ENCODE data around the gene TCF12. TPM values are rescaled to one million over a fixed set of nuclear protein-coding genes. Genes with fewer than 3 reads are reported as not detected.
A peak's percentile ranks its signal among the peaks of the same experiment; 100 is the strongest.

TCF12 gene
- polyA plus RNA-seq, 3 donors: 15.8 to 52.5 (median 27.6) TPM

- peaks cover 7 to 9% of the 10 kb centered on the region in 2 donors for H3K4me1 ChIP-seq (ENCODE audit: control insufficient read depth in 1 of 2, insufficient read depth in 2 of 2, low read length in 2 of 2)
- no peak overlapping the region for H3K4me3 ChIP-seq (replicated peaks in 1 of 3; ENCODE audit: low read depth in 2 of 3, low read length in 3 of 3)
- peaks cover 9% of the 10 kb centered on the region for H4K20me1 ChIP-seq (ENCODE audit: insufficient read depth, low read length)
- no peaks in the 10 kb centered on the region for H3K27me3 ChIP-seq (ENCODE audit: control insufficient read depth in 2 of 2, insufficient read depth in 2 of 2, low read length in 2 of 2)
- H3K4me2 ChIP-seq (replicated peaks; ENCODE audit: extremely low read depth, low read length, poor library complexity, severe bottlenecking): no peak overlapping the region
- Mint-ChIP-seq H3K36me3 (peaks cover 14% of the 10 kb centered on the region in 2 donors), H3K27me3 (ENCODE audit: low read depth in 3 of 3) (peaks cover 0 to 2% (median 0%) of the 10 kb centered on the region in 3 donors), H3K9me3 (peaks cover 0 to 1% (median 0%) of the 10 kb centered on the region in 7 donors), H3K4me1 (peaks cover 16% of the 10 kb centered on the region), H3K27ac (peak overlapping the region in 2 of 7 donors; percentile 0 to 80), H3K4me3 (no peak overlapping the region)
- H3K9me3 ChIP-seq (replicated peaks in 1 of 2; ENCODE audit: control insufficient read depth in 1 of 2, insufficient read depth in 1 of 2, low read length in 2 of 2): no peaks in the 10 kb centered on the region
- intact Hi-C loops (cut with micrococcal nuclease): no loop called here
- no peak overlapping the region for H3K27ac ChIP-seq (ENCODE audit: low read depth in 1 of 2, low read length in 2 of 2)
- no peak overlapping the region for H3K9ac ChIP-seq (ENCODE audit: insufficient read depth, low read length, poor library complexity, severe bottlenecking)
- TF ChIP-seq, protein P1, sequence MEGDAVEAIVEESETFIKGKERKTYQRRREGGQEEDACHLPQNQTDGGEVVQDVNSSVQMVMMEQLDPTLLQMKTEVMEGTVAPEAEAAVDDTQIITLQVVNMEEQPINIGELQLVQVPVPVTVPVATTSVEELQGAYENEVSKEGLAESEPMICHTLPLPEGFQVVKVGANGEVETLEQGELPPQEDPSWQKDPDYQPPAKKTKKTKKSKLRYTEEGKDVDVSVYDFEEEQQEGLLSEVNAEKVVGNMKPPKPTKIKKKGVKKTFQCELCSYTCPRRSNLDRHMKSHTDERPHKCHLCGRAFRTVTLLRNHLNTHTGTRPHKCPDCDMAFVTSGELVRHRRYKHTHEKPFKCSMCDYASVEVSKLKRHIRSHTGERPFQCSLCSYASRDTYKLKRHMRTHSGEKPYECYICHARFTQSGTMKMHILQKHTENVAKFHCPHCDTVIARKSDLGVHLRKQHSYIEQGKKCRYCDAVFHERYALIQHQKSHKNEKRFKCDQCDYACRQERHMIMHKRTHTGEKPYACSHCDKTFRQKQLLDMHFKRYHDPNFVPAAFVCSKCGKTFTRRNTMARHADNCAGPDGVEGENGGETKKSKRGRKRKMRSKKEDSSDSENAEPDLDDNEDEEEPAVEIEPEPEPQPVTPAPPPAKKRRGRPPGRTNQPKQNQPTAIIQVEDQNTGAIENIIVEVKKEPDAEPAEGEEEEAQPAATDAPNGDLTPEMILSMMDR (IDR thresholded peaks at IDR 0.05): no peak
- no peak overlapping the region for H2AFZ ChIP-seq (ENCODE audit: insufficient read depth, low read depth, low read length, poor library complexity, severe bottlenecking)
- peaks cover 11% of the 10 kb centered on the region for H3K79me2 ChIP-seq (ENCODE audit: insufficient read depth, low read length)
- no CpG with 5 or more reads among the region's 2 CpGs for WGBS (ENCODE audit: insufficient coverage)
- peaks cover 0 to 8% of the 10 kb centered on the region in 2 donors for H3K36me3 ChIP-seq (replicated peaks in 1 of 2; ENCODE audit: control insufficient read depth in 1 of 2, insufficient read depth in 2 of 2, low read length in 2 of 2)
- no peak for DNase-seq
Observed at GRCh38 chr15:57098896-57099295, 180.5 kb downstream of the TCF12 start.

GRCh38 chr15:57100136-57100539 is 181.7 kb downstream of the TCF12 start:
- Histone ChIP-seq H2AFZ (ENCODE audit: insufficient read depth, low read depth, low read length, poor library complexity, severe bottlenecking) (no peak overlapping the region), H3K9ac (ENCODE audit: insufficient read depth, low read length, poor library complexity, severe bottlenecking) (no peak overlapping the region), H3K9me3 (replicated peaks in 1 of 2; ENCODE audit: control insufficient read depth in 1 of 2, insufficient read depth in 1 of 2, low read length in 2 of 2) (no peaks in the 10 kb centered on the region), H3K36me3 (replicated peaks in 1 of 2; ENCODE audit: control insufficient read depth in 1 of 2, insufficient read depth in 2 of 2, low read length in 2 of 2) (no peaks in the 10 kb centered on the region), H3K27ac (ENCODE audit: low read depth in 1 of 2, low read length in 2 of 2) (peak overlapping the region in 1 of 2 donors; percentile 47), H3K4me1 (ENCODE audit: control insufficient read depth in 1 of 2, insufficient read depth in 2 of 2, low read length in 2 of 2) (peaks cover 7 to 9% of the 10 kb centered on the region in 2 donors), H3K27me3 (ENCODE audit: control insufficient read depth in 2 of 2, insufficient read depth in 2 of 2, low read length in 2 of 2) (no peaks in the 10 kb centered on the region), H3K4me2 (replicated peaks; ENCODE audit: extremely low read depth, low read length, poor library complexity, severe bottlenecking) (peak overlapping the region; percentile 37), H4K20me1 (ENCODE audit: insufficient read depth, low read length) (peaks cover 9% of the 10 kb centered on the region), H3K79me2 (ENCODE audit: insufficient read depth, low read length) (peaks cover 11% of the 10 kb centered on the region), H3K4me3 (replicated peaks in 1 of 3; ENCODE audit: low read depth in 2 of 3, low read length in 3 of 3) (no peak overlapping the region)
- intact Hi-C loops (cut with micrococcal nuclease): no loop called here
- WGBS (ENCODE audit: insufficient coverage): no CpG with 5 or more reads among the region's 4 CpGs
- Mint-ChIP-seq H3K27me3 (ENCODE audit: low read depth in 3 of 3) (no peaks in the 10 kb centered on the region), H3K27ac (peak overlapping the region; percentile 14 to 83 (median 70)), H3K9me3 (peaks cover 0 to 1% (median 0%) of the 10 kb centered on the region in 7 donors), H3K4me1 (peaks cover 16% of the 10 kb centered on the region), H3K4me3 (peak overlapping the region in 1 of 2 donors; percentile 5), H3K36me3 (peaks cover 13 to 17% of the 10 kb centered on the region in 2 donors)
- TF ChIP-seq, protein P1 (IDR thresholded peaks at IDR 0.05): no peak
- DNase-seq: peak; percentile 33 to 55 (median 34)

Data from CD14-positive monocyte (primary cell).